CD1c-positive myeloid dendritic cell (primary cell): ENCODE measurements around the gene EHBP1.
"Not testable (repeated sequence)": the region's sequence is repeated elsewhere in the genome, so short reads cannot be mapped to it uniquely, and the experiment has no call there.

Experiments
- DNase-seq: peaks from one replicate; pipeline ENCODE4 v3.0.0-alpha.2; 2016; ENCODE audit errors: extremely low spot score

EHBP1 gene

GRCh38 chr2:63073994-63074393 is 368.5 kb downstream of the EHBP1 start:
- DNase-seq = no peak

DNA sequence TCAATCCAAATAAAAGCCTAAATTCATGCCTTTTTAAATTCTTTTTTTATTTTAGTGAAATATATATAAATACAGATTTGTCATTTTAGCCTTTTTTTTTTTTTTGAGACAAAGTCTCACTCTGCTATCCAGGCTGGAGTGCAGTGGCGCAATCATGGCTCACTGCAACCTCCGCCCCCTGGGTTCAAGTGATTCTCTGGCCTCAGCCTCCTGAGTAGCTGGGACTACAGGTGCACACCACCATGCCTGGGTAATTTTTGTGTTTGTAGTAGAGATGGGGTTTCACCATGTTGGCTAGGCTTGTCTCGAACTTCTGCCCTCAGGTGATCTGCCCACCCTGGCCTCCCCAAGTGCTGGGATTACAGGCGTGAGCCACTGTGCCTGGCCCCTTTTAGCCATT is 368.9 kb downstream of the EHBP1 start:
- not testable (repeated sequence) for DNase-seq

GRCh38 chr2:63078852-63079606 is 373.5 kb downstream of the EHBP1 start:
- no peak for DNase-seq

DNA sequence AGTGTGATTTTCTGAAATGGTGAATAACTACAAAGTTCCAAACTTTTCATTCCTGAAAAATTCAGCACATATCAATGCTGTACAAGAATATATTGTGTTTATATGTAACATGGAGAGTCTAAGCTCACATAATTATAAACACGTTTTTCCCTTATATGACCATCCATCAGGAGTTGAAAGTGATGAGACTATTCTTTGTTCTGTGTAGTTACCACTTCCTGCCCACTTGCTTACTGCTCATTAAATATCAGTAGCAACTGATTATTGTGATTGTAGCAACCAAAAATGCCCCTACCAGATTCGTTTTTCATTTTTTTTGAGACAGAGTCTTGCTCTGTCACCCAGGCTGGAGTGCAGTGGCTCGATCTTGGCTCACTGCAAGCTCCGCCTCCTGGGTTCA is 375.9 kb downstream of the EHBP1 start:
- DNase-seq = no peak

DNA sequence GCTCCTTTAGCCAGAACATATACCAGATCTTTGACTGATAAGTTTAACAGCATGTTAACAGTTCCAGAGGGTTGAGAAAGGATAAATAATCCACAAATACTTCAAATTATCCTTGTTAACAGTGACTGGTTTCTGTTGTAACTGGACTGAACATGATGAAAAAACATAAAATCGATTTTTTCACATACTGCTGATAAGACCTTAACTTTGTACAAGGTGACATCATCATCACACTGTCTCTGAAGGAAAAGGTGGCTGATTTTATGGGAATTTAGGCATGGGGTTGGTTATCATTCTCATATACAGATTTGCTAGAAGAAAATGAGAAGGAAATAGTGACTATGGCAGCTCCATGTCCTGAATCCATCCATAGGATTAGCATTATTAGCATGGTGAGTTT is 381.2 kb downstream of the EHBP1 start:
- DNase-seq = no peak

- DNase-seq = no peak
Observed at GRCh38 chr2:63092401-63092800, 386.9 kb downstream of the EHBP1 start.

- no peak for DNase-seq
Observed at GRCh38 chr2:63092857-63093256, 387.3 kb downstream of the EHBP1 start.

GRCh38 chr2:63093502-63093901 is 388.0 kb downstream of the EHBP1 start:
- no peak for DNase-seq
